ENCODE data around the gene SLC36A1.

The SLC36A1 gene

GRCh38 chr5:151496041-151496484 is 48.7 kb downstream of the SLC36A1 start:
- Histone ChIP-seq H4K20me1 (ENCODE audit: control insufficient read depth, insufficient read depth, low read depth, low read length) (no peaks in the 10 kb centered on the region), H3K9me2 (replicated peaks; ENCODE audit: control insufficient read depth, low read length) (no peaks in the 10 kb centered on the region), H3K79me2 (ENCODE audit: control insufficient read depth, low read length) (no peaks in the 10 kb centered on the region), H3K4me3 (ENCODE audit: low read length) (no peak overlapping the region), H3K4me1 (ENCODE audit: control insufficient read depth, low read length) (no peaks in the 10 kb centered on the region), H3F3A (ENCODE audit: control insufficient read depth, insufficient read depth) (no peaks in the 10 kb centered on the region), H3K27me3 (ENCODE audit: control insufficient read depth, low read length) (no peaks in the 10 kb centered on the region), H3K4me2 (ENCODE audit: low read length) (no peak overlapping the region), H3K36me3 (ENCODE audit: control insufficient read depth, low read length) (no peaks in the 10 kb centered on the region), H3K27ac (ENCODE audit: low read depth, low read length) (no peak overlapping the region), H3K9me3 (ENCODE audit: control insufficient read depth, insufficient read depth, low read length) (no peaks in the 10 kb centered on the region)
- TF ChIP-seq EZH2phosphoT487 (IDR thresholded peaks at IDR 0.05; ENCODE audit: borderline replicate concordance, low read length) (no peak), CTCF (IDR thresholded peaks at IDR 0.05; ENCODE audit: low read depth, low read length, poor library complexity, severe bottlenecking) (no peak)

DNA sequence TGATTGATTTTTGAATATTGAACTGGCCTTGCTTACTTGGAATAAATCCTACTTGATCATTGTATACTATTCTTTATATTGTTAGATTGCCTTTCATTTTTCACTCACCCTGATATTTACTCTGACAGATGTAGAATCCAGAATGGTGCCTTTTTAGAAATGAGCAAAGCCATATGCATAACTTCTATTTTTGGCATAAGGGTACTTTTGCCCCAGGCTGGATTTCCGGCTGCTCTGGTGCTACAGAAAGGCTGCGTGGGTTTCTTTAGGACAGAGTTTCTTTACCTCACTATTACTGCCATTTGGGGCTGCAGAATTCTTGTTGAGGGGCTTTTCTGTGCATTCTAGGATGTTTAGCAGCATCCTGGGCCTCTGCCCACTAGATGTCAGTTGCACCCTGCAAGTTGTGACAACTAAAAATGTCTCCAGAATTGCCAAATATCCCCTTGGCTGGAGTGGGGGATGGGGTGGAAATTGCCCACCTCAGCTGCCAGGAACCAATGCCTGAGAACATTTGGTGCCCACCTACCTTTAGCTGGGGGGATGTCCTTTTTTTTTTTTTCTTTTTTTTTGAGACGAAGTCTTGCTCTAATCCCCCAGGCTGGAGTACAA is 50.1 kb downstream of the SLC36A1 start:
- TF ChIP-seq CTCF (IDR thresholded peaks at IDR 0.05; ENCODE audit: low read depth, low read length, poor library complexity, severe bottlenecking) (no peak), EZH2phosphoT487 (IDR thresholded peaks at IDR 0.05; ENCODE audit: borderline replicate concordance, low read length) (no peak)
- H3K4me2 ChIP-seq (ENCODE audit: low read length) = no peak overlapping the region

GRCh38 chr5:151498395-151499155 is 51.2 kb downstream of the SLC36A1 start:
- H3K9me3 ChIP-seq (ENCODE audit: control insufficient read depth, insufficient read depth, low read length) = no peaks in the 10 kb centered on the region
- no peaks in the 10 kb centered on the region for H3F3A ChIP-seq (ENCODE audit: control insufficient read depth, insufficient read depth)
- H3K4me2 ChIP-seq (ENCODE audit: low read length) = no peak overlapping the region
- TF ChIP-seq EZH2phosphoT487 (IDR thresholded peaks at IDR 0.05; ENCODE audit: borderline replicate concordance, low read length) (no peak), CTCF (IDR thresholded peaks at IDR 0.05; ENCODE audit: low read depth, low read length, poor library complexity, severe bottlenecking) (no peak)
- H3K4me3 ChIP-seq (ENCODE audit: low read length) = no peak overlapping the region
- H3K9me2 ChIP-seq (replicated peaks; ENCODE audit: control insufficient read depth, low read length) = no peaks in the 10 kb centered on the region
- no peak overlapping the region for H3K27ac ChIP-seq (ENCODE audit: low read depth, low read length)
- no peaks in the 10 kb centered on the region for H3K79me2 ChIP-seq (ENCODE audit: control insufficient read depth, low read length)
- no peaks in the 10 kb centered on the region for H3K4me1 ChIP-seq (ENCODE audit: control insufficient read depth, low read length)
- H3K27me3 ChIP-seq (ENCODE audit: control insufficient read depth, low read length) = no peaks in the 10 kb centered on the region
- H4K20me1 ChIP-seq (ENCODE audit: control insufficient read depth, insufficient read depth, low read depth, low read length) = no peaks in the 10 kb centered on the region
- H3K36me3 ChIP-seq (ENCODE audit: control insufficient read depth, low read length) = no peaks in the 10 kb centered on the region

More for the DNA sequence above, 50.1 kb downstream of the SLC36A1 start:
- Histone ChIP-seq H3K4me3 (ENCODE audit: low read length) (no peak overlapping the region), H3K27ac (ENCODE audit: low read depth, low read length) (no peak overlapping the region), H3F3A (ENCODE audit: control insufficient read depth, insufficient read depth) (no peaks in the 10 kb centered on the region), H3K9me3 (ENCODE audit: control insufficient read depth, insufficient read depth, low read length) (no peaks in the 10 kb centered on the region), H4K20me1 (ENCODE audit: control insufficient read depth, insufficient read depth, low read depth, low read length) (no peaks in the 10 kb centered on the region), H3K4me1 (ENCODE audit: control insufficient read depth, low read length) (no peaks in the 10 kb centered on the region), H3K36me3 (ENCODE audit: control insufficient read depth, low read length) (no peaks in the 10 kb centered on the region), H3K27me3 (ENCODE audit: control insufficient read depth, low read length) (no peaks in the 10 kb centered on the region), H3K9me2 (replicated peaks; ENCODE audit: control insufficient read depth, low read length) (no peaks in the 10 kb centered on the region), H3K79me2 (ENCODE audit: control insufficient read depth, low read length) (no peaks in the 10 kb centered on the region)
